ENCODE measurements around the gene TBC1D2. TPM values are rescaled to one million over a fixed set of nuclear protein-coding genes. Genes with fewer than 3 reads are reported as not detected.

The TBC1D2 gene
- total RNA-seq, 4 donors from 2014 or later = 4.9 to 9.8 (median 7.8) TPM

GRCh38 chr9:98226516-98226915, 28.9 kb downstream of the TBC1D2 start:
- Histone ChIP-seq H3K4me1 (no peaks in the 10 kb centered on the region), H3K27me3 (no peaks in the 10 kb centered on the region), H3K27ac (no peak overlapping the region), H3K9me3 (no peaks in the 10 kb centered on the region), H3K4me3 (no peak overlapping the region), H3K36me3 (peaks cover 0 to 62% of the 10 kb centered on the region in 2 donors)
- 30 to 33% methylated on average over 1 of the region's 1 CpG for WGBS, 2 donors (ENCODE audit: low coverage in 1 of 2)
- TF ChIP-seq CTCF (IDR thresholded peaks at IDR 0.05) (no peak), POLR2A (IDR thresholded peaks at IDR 0.05) (no peak), EP300 (IDR thresholded peaks at IDR 0.05) (no peak), POLR2AphosphoS5 (IDR thresholded peaks at IDR 0.05) (no peak)
- no peak for ATAC-seq

GRCh38 chr9:98225015-98225442, 30.4 kb downstream of the TBC1D2 start:
- ATAC-seq = no peak
- no peak for TF ChIP-seq POLR2A (IDR thresholded peaks at IDR 0.05)
- TF ChIP-seq EP300 (IDR thresholded peaks at IDR 0.05) = no peak
- no peak for TF ChIP-seq POLR2AphosphoS5 (IDR thresholded peaks at IDR 0.05)
- TF ChIP-seq CTCF (IDR thresholded peaks at IDR 0.05) = no peak
- Histone ChIP-seq H3K36me3 (peaks cover 0 to 69% of the 10 kb centered on the region in 2 donors), H3K4me3 (no peak overlapping the region), H3K9me3 (no peaks in the 10 kb centered on the region), H3K27ac (no peak overlapping the region), H3K27me3 (no peaks in the 10 kb centered on the region), H3K4me1 (no peaks in the 10 kb centered on the region)
- no CpG with 5 or more reads among the region's 6 CpGs for WGBS, 2 donors (ENCODE audit: low coverage in 1 of 2)

- Histone ChIP-seq H3K27me3 (no peaks in the 10 kb centered on the region), H3K27ac (no peak overlapping the region), H3K4me1 (no peaks in the 10 kb centered on the region), H3K9me3 (no peaks in the 10 kb centered on the region), H3K36me3 (peaks cover 0 to 67% of the 10 kb centered on the region in 2 donors), H3K4me3 (no peak overlapping the region)
- WGBS, 2 donors (ENCODE audit: low coverage in 1 of 2) = 40 to 61% methylated on average over 2 to 4 of the region's 5 CpGs
- TF ChIP-seq POLR2A (IDR thresholded peaks at IDR 0.05) (no peak), EP300 (IDR thresholded peaks at IDR 0.05) (no peak), POLR2AphosphoS5 (IDR thresholded peaks at IDR 0.05) (no peak), CTCF (IDR thresholded peaks at IDR 0.05) (no peak)
- ATAC-seq = no peak
These were observed 32.4 kb downstream of the TBC1D2 start for GRCh38 chr9:98222885-98223691.

- TF ChIP-seq CTCF (IDR thresholded peaks at IDR 0.05) = no peak
- no peak for TF ChIP-seq POLR2AphosphoS5 (IDR thresholded peaks at IDR 0.05)
- no peak for TF ChIP-seq POLR2A (IDR thresholded peaks at IDR 0.05)
- TF ChIP-seq EP300 (IDR thresholded peaks at IDR 0.05) = no peak
- Histone ChIP-seq H3K4me1 (no peaks in the 10 kb centered on the region), H3K27ac (no peak overlapping the region), H3K4me3 (no peak overlapping the region), H3K36me3 (peaks cover 0 to 67% of the 10 kb centered on the region in 2 donors), H3K9me3 (no peaks in the 10 kb centered on the region), H3K27me3 (no peaks in the 10 kb centered on the region)
- WGBS, 2 donors (ENCODE audit: low coverage in 1 of 2) = 83 to 85% methylated on average over 9 to 20 of the region's 21 CpGs
- ATAC-seq = no peak
These were observed 34.5 kb downstream of the TBC1D2 start for GRCh38 chr9:98220911-98221310.

Measured in gastroesophageal sphincter (tissue), 4 donors.